ENCODE data around the gene CD52. TPM values are rescaled to one million over a fixed set of nuclear protein-coding genes. Genes with fewer than 3 reads are reported as not detected.

Gene CD52
- total RNA-seq, 1 experiment from 2014 or later, result not detected

- no peak for DNase-seq
- Histone ChIP-seq H3K27me3 (no peaks in the 10 kb centered on the region; the same call in 1 of the 2 replicates), H3K4me3 (no peak overlapping the region), H3K36me3 (no peaks in the 10 kb centered on the region), H3K9me3 (no peaks in the 10 kb centered on the region)
Observed at GRCh38 chr1:26354972-26355371, 37.2 kb downstream of the CD52 start.

GRCh38 chr1:26356106-26356505 is 38.3 kb downstream of the CD52 start:
- DNase-seq, result no peak
- H3K27me3 ChIP-seq, result no peaks in the 10 kb centered on the region; the same call in 1 of the 2 replicates
- no peaks in the 10 kb centered on the region for H3K36me3 ChIP-seq
- no peak overlapping the region for H3K4me3 ChIP-seq
- no peaks in the 10 kb centered on the region for H3K9me3 ChIP-seq

GRCh38 chr1:26357121-26357602 is 39.4 kb downstream of the CD52 start:
- H3K4me3 ChIP-seq, result no peak overlapping the region
- H3K36me3 ChIP-seq, result no peaks in the 10 kb centered on the region
- no peaks in the 10 kb centered on the region; the same call in 1 of the 2 replicates for H3K27me3 ChIP-seq
- peak; percentile 54 for DNase-seq
- no peaks in the 10 kb centered on the region for H3K9me3 ChIP-seq

GRCh38 chr1:26358411-26359384 is 40.9 kb downstream of the CD52 start:
- H3K9me3 ChIP-seq, result no peaks in the 10 kb centered on the region
- H3K4me3 ChIP-seq, result no peak overlapping the region
- no peaks in the 10 kb centered on the region for H3K36me3 ChIP-seq
- no peaks in the 10 kb centered on the region; the same call in 1 of the 2 replicates for H3K27me3 ChIP-seq
- DNase-seq, result no peak

- Histone ChIP-seq H3K9me3 (no peaks in the 10 kb centered on the region), H3K27me3 (peaks cover 3% of the 10 kb centered on the region; the same call in 1 of the 2 replicates), H3K4me3 (no peak overlapping the region), H3K36me3 (no peaks in the 10 kb centered on the region)
- no peak for DNase-seq
Observed at GRCh38 chr1:26359981-26360806, 42.4 kb downstream of the CD52 start.

GRCh38 chr1:26360807-26361604 is 43.2 kb downstream of the CD52 start:
- DNase-seq, result no peak
- no peaks in the 10 kb centered on the region for H3K36me3 ChIP-seq
- H3K9me3 ChIP-seq, result no peaks in the 10 kb centered on the region
- H3K4me3 ChIP-seq, result no peak overlapping the region
- H3K27me3 ChIP-seq, result peaks cover 3% of the 10 kb centered on the region; the same call in 1 of the 2 replicates

- Histone ChIP-seq H3K27me3 (peaks cover 3% of the 10 kb centered on the region; the same call in 1 of the 2 replicates), H3K4me3 (no peak overlapping the region), H3K9me3 (no peaks in the 10 kb centered on the region), H3K36me3 (no peaks in the 10 kb centered on the region)
- DNase-seq, result no peak
Observed at GRCh38 chr1:26361605-26362122, 43.9 kb downstream of the CD52 start.

GRCh38 chr1:26362331-26362730 is 44.6 kb downstream of the CD52 start:
- no peaks in the 10 kb centered on the region for H3K36me3 ChIP-seq
- no peaks in the 10 kb centered on the region for H3K9me3 ChIP-seq
- no peak overlapping the region for H3K4me3 ChIP-seq
- DNase-seq, result no peak
- H3K27me3 ChIP-seq, result peaks cover 3% of the 10 kb centered on the region; the same call in 1 of the 2 replicates

GRCh38 chr1:26363549-26364448 is 46.0 kb downstream of the CD52 start:
- Histone ChIP-seq H3K9me3 (no peaks in the 10 kb centered on the region), H3K36me3 (no peaks in the 10 kb centered on the region), H3K4me3 (no peak overlapping the region), H3K27me3 (peaks cover 3% of the 10 kb centered on the region; the same call in 1 of the 2 replicates)
- DNase-seq, result peak; percentile 66

GRCh38 chr1:26364956-26365355 is 47.2 kb downstream of the CD52 start:
- no peak for DNase-seq
- Histone ChIP-seq H3K9me3 (no peaks in the 10 kb centered on the region), H3K4me3 (no peak overlapping the region), H3K27me3 (peaks cover 3% of the 10 kb centered on the region; the same call in 1 of the 2 replicates), H3K36me3 (no peaks in the 10 kb centered on the region)

- Histone ChIP-seq H3K36me3 (no peaks in the 10 kb centered on the region), H3K4me3 (no peak overlapping the region), H3K9me3 (no peaks in the 10 kb centered on the region), H3K27me3 (0 out of 2 replicates have a peak, but pooled peaks cover 3% of the 10 kb centered on the region)
- DNase-seq, result no peak
Observed at GRCh38 chr1:26367441-26367840, 49.7 kb downstream of the CD52 start.

- no peaks in the 10 kb centered on the region for H3K9me3 ChIP-seq
- no peaks in the 10 kb centered on the region for H3K36me3 ChIP-seq
- H3K27me3 ChIP-seq, result 0 out of 2 replicates have a peak, but pooled peaks cover 3% of the 10 kb centered on the region
- DNase-seq, result no peak
- no peak overlapping the region for H3K4me3 ChIP-seq
Observed at GRCh38 chr1:26368006-26368405, 50.2 kb downstream of the CD52 start.

- Histone ChIP-seq H3K27me3 (0 out of 2 replicates have a peak, but pooled peaks cover 3% of the 10 kb centered on the region), H3K9me3 (no peaks in the 10 kb centered on the region), H3K36me3 (no peaks in the 10 kb centered on the region), H3K4me3 (no peak overlapping the region)
- DNase-seq, result no peak
Observed at GRCh38 chr1:26368486-26368885, 50.7 kb downstream of the CD52 start.
